ENCODE measurements around the gene SERPINF2.
"Not testable (repeated sequence)": the region's sequence is repeated elsewhere in the genome, so short reads cannot be mapped to it uniquely, and the experiment has no call there.

The SERPINF2 gene

GRCh38 chr17:1736348-1737281 is 6.1 kb upstream of the SERPINF2 start:
- DNase-seq = peak; percentile 69

- no peak for DNase-seq
These were observed 5.0 kb upstream of the SERPINF2 start for GRCh38 chr17:1737531-1738291.

GRCh38 chr17:1741899-1742298 is 772 bp upstream of the SERPINF2 start:
- not testable (repeated sequence) for DNase-seq

GRCh38 chr17:1743088-1743439 is 393 bp downstream of the SERPINF2 start:
- DNase-seq = no peak

GRCh38 chr17:1744551-1745512 is 2.2 kb downstream of the SERPINF2 start:
- DNase-seq = no peak

GRCh38 chr17:1745513-1746020 is 2.9 kb downstream of the SERPINF2 start:
- DNase-seq = no peak

- DNase-seq = no peak
These were observed 4.4 kb downstream of the SERPINF2 start for GRCh38 chr17:1746975-1747543.

GRCh38 chr17:1750628-1751027 is 8.0 kb downstream of the SERPINF2 start:
- no peak for DNase-seq

- no peak for DNase-seq
These were observed 10.0 kb downstream of the SERPINF2 start for GRCh38 chr17:1752425-1753262.

- DNase-seq = no peak
These were observed 11.2 kb downstream of the SERPINF2 start for GRCh38 chr17:1753767-1754429.

- no peak for DNase-seq
These were observed 11.9 kb downstream of the SERPINF2 start for GRCh38 chr17:1754430-1755112.

- DNase-seq = no peak
These were observed 12.7 kb downstream of the SERPINF2 start for GRCh38 chr17:1755252-1755826.

- no peak for DNase-seq
These were observed 13.2 kb downstream of the SERPINF2 start for GRCh38 chr17:1755827-1756262.

- no peak for DNase-seq
These were observed 16.1 kb downstream of the SERPINF2 start for GRCh38 chr17:1758807-1759206.

- no peak for DNase-seq
These were observed 16.9 kb downstream of the SERPINF2 start for GRCh38 chr17:1759529-1759928.

- no peak for DNase-seq
These were observed 19.7 kb downstream of the SERPINF2 start for GRCh38 chr17:1762233-1762900.

GRCh38 chr17:1762901-1763898 is 20.5 kb downstream of the SERPINF2 start:
- DNase-seq = no peak

- DNase-seq = peak; percentile 50
These were observed 21.6 kb downstream of the SERPINF2 start for GRCh38 chr17:1764284-1764683.

Measured in stimulated activated CD4-positive, alpha-beta T cell treated with anti-CD3 and anti-CD28 coated beads, Interleukin-4, amount 100 ng/mL, for 24 hours (primary cell).